ENCODE data around the gene NCAPD2. TPM values are rescaled to one million over a fixed set of nuclear protein-coding genes. Genes with fewer than 3 reads are reported as not detected.

NCAPD2 gene
- total and polyA plus RNA-seq, 2 donors (not counting 1 experiment from before 2014, with no cell fraction given): 19.9 to 42.1 TPM

- ATAC-seq (ENCODE audit: low read depth) (no peak), DNase-seq (no peak)
- ChIA-PET POLR2A (interaction anchor here (3.1 to 3.4 kb wide), 2 partner anchors 27 to 63 kb away, joined by 25 to 32 read pairs; partner anchors contain the start of genes CD27 and GAPDH), CTCF (interaction anchor here (2.6 to 6.0 kb wide), 3 partner anchors 47 to 67 kb away, joined by 7 to 67 read pairs (median 34); no protein-coding TSS in a partner anchor)
- H3K9me3 ChIP-seq (ENCODE audit: control extremely low read depth in 1 of 3, control insufficient read depth in 2 of 3, insufficient read depth in 1 of 3, low read length in 2 of 3): no peaks in the 10 kb centered on the region
- H3K27ac ChIP-seq (ENCODE audit: low read length in 2 of 2): no peak overlapping the region
- intact Hi-C loops (cut with micrococcal nuclease): no loop called here
- no peak overlapping the region for H3K4me3 ChIP-seq (ENCODE audit: control extremely low read depth in 1 of 5, extremely low read depth in 1 of 5, insufficient read depth in 1 of 5, low read depth in 2 of 5, low read length in 4 of 5)
- peaks cover 23 to 31% of the 10 kb centered on the region in 2 donors for H3K4me1 ChIP-seq (ENCODE audit: control insufficient read depth in 2 of 2, insufficient read depth in 2 of 2, low read length in 2 of 2)
- H3K79me2 ChIP-seq (ENCODE audit: control insufficient read depth, insufficient read depth, low read length): peaks cover 31% of the 10 kb centered on the region
- no peaks in the 10 kb centered on the region for H3K27me3 ChIP-seq (replicated peaks in 1 of 4; ENCODE audit: control extremely low read depth in 1 of 4, control insufficient read depth in 3 of 4, insufficient read depth in 4 of 4, low read length in 3 of 4)
- H3K36me3 ChIP-seq (replicated peaks in 1 of 2; ENCODE audit: control extremely low read depth in 1 of 2, control insufficient read depth in 1 of 2, extremely low read depth in 1 of 2, insufficient read depth in 2 of 2, low read length in 1 of 2): peaks cover 0 to 5% of the 10 kb centered on the region in 2 experiments
- peak overlapping the region; percentile 90 for H3K4me3 Mint-ChIP-seq
- H3K9me3 Mint-ChIP-seq (ENCODE audit: insufficient read depth): no peaks in the 10 kb centered on the region
- 100% methylated on average over 1 of the region's 1 CpG for WGBS (ENCODE audit: insufficient coverage)
- H3K27me3 Mint-ChIP-seq: peaks cover 7% of the 10 kb centered on the region
- H3K4me2 ChIP-seq (replicated peaks; ENCODE audit: low read depth, low read length, poor library complexity, severe bottlenecking): no peak overlapping the region
- H3K9ac ChIP-seq (ENCODE audit: low read length): no peak overlapping the region
- peaks cover 9% of the 10 kb centered on the region for H4K20me1 ChIP-seq (ENCODE audit: control insufficient read depth, insufficient read depth, low read length, poor library complexity, severe bottlenecking)
- peak overlapping the region; percentile 0 for H3K27ac Mint-ChIP-seq
- no peak overlapping the region for H2AFZ ChIP-seq (ENCODE audit: insufficient read depth, low read depth, low read length, poor library complexity, severe bottlenecking)
- TF ChIP-seq CTCF (IDR thresholded peaks at IDR 0.05) (no peak), EZH2 (IDR thresholded peaks at IDR 0.05; ENCODE audit: borderline replicate concordance, insufficient read depth, low read depth, low read length, poor library complexity, severe bottlenecking) (no peak)
- H3K4me1 Mint-ChIP-seq: peaks cover 37% of the 10 kb centered on the region
Observed at GRCh38 chr12:6471989-6472360, 21.9 kb upstream of the NCAPD2 start.

- CTCF ChIA-PET: interaction anchor here (2.6 to 6.0 kb wide), 2 partner anchors 48 to 63 kb away, joined by 7 to 67 read pairs; no protein-coding TSS in a partner anchor
Observed at GRCh38 chr12:6472491-6472890, 21.4 kb upstream of the NCAPD2 start.

More at GRCh38 chr12:6472491-6472890, 21.4 kb upstream of the NCAPD2 start:
- no peak overlapping the region for H3K27ac ChIP-seq (ENCODE audit: low read length in 2 of 2)
- peaks cover 30% of the 10 kb centered on the region for H3K79me2 ChIP-seq (ENCODE audit: control insufficient read depth, insufficient read depth, low read length)
- no peaks in the 10 kb centered on the region for H3K27me3 ChIP-seq (replicated peaks in 1 of 4; ENCODE audit: control extremely low read depth in 1 of 4, control insufficient read depth in 3 of 4, insufficient read depth in 4 of 4, low read length in 3 of 4)
- WGBS (ENCODE audit: insufficient coverage): 98% methylated on average over 9 of the region's 11 CpGs
- no peak overlapping the region for H3K9ac ChIP-seq (ENCODE audit: low read length)
- no peak overlapping the region for H2AFZ ChIP-seq (ENCODE audit: insufficient read depth, low read depth, low read length, poor library complexity, severe bottlenecking)
- H3K27ac Mint-ChIP-seq: no peak overlapping the region
- H3K36me3 ChIP-seq (replicated peaks in 1 of 2; ENCODE audit: control extremely low read depth in 1 of 2, control insufficient read depth in 1 of 2, extremely low read depth in 1 of 2, insufficient read depth in 2 of 2, low read length in 1 of 2): peaks cover 0 to 5% of the 10 kb centered on the region in 2 experiments
- no peaks in the 10 kb centered on the region for H3K9me3 ChIP-seq (ENCODE audit: control extremely low read depth in 1 of 3, control insufficient read depth in 2 of 3, insufficient read depth in 1 of 3, low read length in 2 of 3)
- DNase-seq: no peak
- no peak overlapping the region for H3K4me3 ChIP-seq (ENCODE audit: control extremely low read depth in 1 of 5, extremely low read depth in 1 of 5, insufficient read depth in 1 of 5, low read depth in 2 of 5, low read length in 4 of 5)
- H3K4me1 Mint-ChIP-seq: peaks cover 32% of the 10 kb centered on the region
- TF ChIP-seq EZH2 (IDR thresholded peaks at IDR 0.05; ENCODE audit: borderline replicate concordance, insufficient read depth, low read depth, low read length, poor library complexity, severe bottlenecking): no peak
- TF ChIP-seq CTCF (IDR thresholded peaks at IDR 0.05): no peak
- peaks cover 9% of the 10 kb centered on the region for H3K27me3 Mint-ChIP-seq
- no peak overlapping the region for H3K4me3 Mint-ChIP-seq
- no peak for ATAC-seq (ENCODE audit: low read depth)
- H4K20me1 ChIP-seq (ENCODE audit: control insufficient read depth, insufficient read depth, low read length, poor library complexity, severe bottlenecking): peaks cover 9% of the 10 kb centered on the region
- no peak overlapping the region for H3K4me2 ChIP-seq (replicated peaks; ENCODE audit: low read depth, low read length, poor library complexity, severe bottlenecking)
- H3K9me3 Mint-ChIP-seq (ENCODE audit: insufficient read depth): no peaks in the 10 kb centered on the region
- POLR2A ChIA-PET: interaction anchor here (3.1 kb wide), 1 partner anchor 63 kb away, joined by 32 read pairs; the partner anchor contains the start of gene GAPDH
- intact Hi-C loops (cut with micrococcal nuclease): no loop called here
- H3K4me1 ChIP-seq (ENCODE audit: control insufficient read depth in 2 of 2, insufficient read depth in 2 of 2, low read length in 2 of 2): peaks cover 23 to 30% of the 10 kb centered on the region in 2 donors

Measured in B cell (primary cell).